ENCODE results near the gene KDM3B.
"Not testable (repeated sequence)": the region's sequence is repeated elsewhere in the genome, so short reads cannot be mapped to it uniquely, and the experiment has no call there.

Gene KDM3B

GRCh38 chr5:138466125-138466899 is 113.8 kb downstream of the KDM3B start:
- peak in 1 of 2 donors; percentile 17 for DNase-seq (ENCODE audit: low read depth in 2 of 2)

GRCh38 chr5:138466900-138467710 is 114.6 kb downstream of the KDM3B start:
- peak in 1 of 2 donors; percentile 10 for DNase-seq (ENCODE audit: low read depth in 2 of 2)

GRCh38 chr5:138467711-138468132 is 115.2 kb downstream of the KDM3B start:
- DNase-seq (ENCODE audit: low read depth in 2 of 2), result no peak

- DNase-seq (ENCODE audit: low read depth in 2 of 2), result no peak
Observed at GRCh38 chr5:138468133-138468965, 115.9 kb downstream of the KDM3B start.

GRCh38 chr5:138468966-138469539 is 116.6 kb downstream of the KDM3B start:
- DNase-seq (ENCODE audit: low read depth in 2 of 2), result no peak

- DNase-seq (ENCODE audit: low read depth in 2 of 2), result no peak
Observed at GRCh38 chr5:138469540-138470321, 117.2 kb downstream of the KDM3B start.

- DNase-seq (ENCODE audit: low read depth in 2 of 2), result no peak
Observed at GRCh38 chr5:138470322-138471051, 118.0 kb downstream of the KDM3B start.

- DNase-seq (ENCODE audit: low read depth in 2 of 2), result no peak
Observed at GRCh38 chr5:138471052-138471361, 118.5 kb downstream of the KDM3B start.

GRCh38 chr5:138472353-138472752 is 119.9 kb downstream of the KDM3B start:
- no peak for DNase-seq (ENCODE audit: low read depth in 2 of 2)

GRCh38 chr5:138473151-138473550 is 120.7 kb downstream of the KDM3B start:
- DNase-seq (ENCODE audit: low read depth in 2 of 2), result not testable (repeated sequence)

- no peak for DNase-seq (ENCODE audit: low read depth in 2 of 2)
Observed at GRCh38 chr5:138476918-138477317, 124.4 kb downstream of the KDM3B start.

GRCh38 chr5:138482638-138483037 is 130.2 kb downstream of the KDM3B start:
- no peak for DNase-seq (ENCODE audit: low read depth in 2 of 2)
